Measurements from ENCODE around the gene ROGDI. TPM values are rescaled to one million over a fixed set of nuclear protein-coding genes. Genes with fewer than 3 reads are reported as not detected.
A peak's percentile ranks its signal among the peaks of the same experiment; 100 is the strongest.

ROGDI gene
- total and polyA plus RNA-seq, 12 donors = 44.1 to 148 (median 96.9) TPM

DNA sequence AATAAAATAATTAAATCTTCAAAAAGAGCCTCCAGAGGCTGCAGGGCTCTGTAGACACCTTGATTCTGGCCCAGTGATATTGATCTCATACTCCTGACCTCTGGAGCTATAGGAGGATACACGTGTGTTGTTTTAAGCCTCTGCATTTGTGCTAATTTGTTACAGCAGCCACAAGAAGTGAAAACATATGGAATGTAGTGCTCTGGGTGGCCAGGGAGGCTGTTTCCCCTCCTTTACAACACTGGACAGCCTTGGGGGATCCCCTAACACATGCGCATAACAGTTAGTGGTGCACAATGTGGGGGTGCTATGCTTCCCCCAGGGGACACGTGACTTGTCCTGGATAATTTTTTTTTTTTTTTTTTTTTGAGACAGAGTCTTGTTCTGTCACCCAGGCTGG lies 30.8 kb downstream of the ROGDI start:
- H3K27me3 ChIP-seq = no peaks in the 10 kb centered on the region
- no peak overlapping the region for H3K4me3 ChIP-seq
- no peaks in the 10 kb centered on the region for H3K9me3 ChIP-seq
- no peak overlapping the region for H3K27ac ChIP-seq
- intact Hi-C loops (cut with DNase I) = no loop called here
- no peaks in the 10 kb centered on the region for H3K36me3 ChIP-seq
- ATAC-seq (no peak), DNase-seq (no peak)
- H3K4me1 ChIP-seq = peaks cover 7 to 17% (median 15%) of the 10 kb centered on the region in 9 donors
- TF ChIP-seq, protein P1, sequence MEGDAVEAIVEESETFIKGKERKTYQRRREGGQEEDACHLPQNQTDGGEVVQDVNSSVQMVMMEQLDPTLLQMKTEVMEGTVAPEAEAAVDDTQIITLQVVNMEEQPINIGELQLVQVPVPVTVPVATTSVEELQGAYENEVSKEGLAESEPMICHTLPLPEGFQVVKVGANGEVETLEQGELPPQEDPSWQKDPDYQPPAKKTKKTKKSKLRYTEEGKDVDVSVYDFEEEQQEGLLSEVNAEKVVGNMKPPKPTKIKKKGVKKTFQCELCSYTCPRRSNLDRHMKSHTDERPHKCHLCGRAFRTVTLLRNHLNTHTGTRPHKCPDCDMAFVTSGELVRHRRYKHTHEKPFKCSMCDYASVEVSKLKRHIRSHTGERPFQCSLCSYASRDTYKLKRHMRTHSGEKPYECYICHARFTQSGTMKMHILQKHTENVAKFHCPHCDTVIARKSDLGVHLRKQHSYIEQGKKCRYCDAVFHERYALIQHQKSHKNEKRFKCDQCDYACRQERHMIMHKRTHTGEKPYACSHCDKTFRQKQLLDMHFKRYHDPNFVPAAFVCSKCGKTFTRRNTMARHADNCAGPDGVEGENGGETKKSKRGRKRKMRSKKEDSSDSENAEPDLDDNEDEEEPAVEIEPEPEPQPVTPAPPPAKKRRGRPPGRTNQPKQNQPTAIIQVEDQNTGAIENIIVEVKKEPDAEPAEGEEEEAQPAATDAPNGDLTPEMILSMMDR (IDR thresholded peaks at IDR 0.05) = no peak
- WGBS, 2 donors = 68 to 70% methylated on average over 3 of the region's 3 CpGs

- WGBS, 2 donors = 63 to 66% methylated on average over 7 of the region's 7 CpGs
- TF ChIP-seq, protein P1 (IDR thresholded peaks at IDR 0.05) = no peak
- Histone ChIP-seq H3K4me3 (peak overlapping the region in 9 of 10 donors; percentile 42 to 97 (median 82)), H3K27me3 (no peaks in the 10 kb centered on the region), H3K4me1 (peaks cover 12 to 35% (median 32%) of the 10 kb centered on the region in 9 donors), H3K9me3 (no peaks in the 10 kb centered on the region), H3K36me3 (peaks cover 0 to 12% (median 0%) of the 10 kb centered on the region in 9 donors), H3K27ac (peak overlapping the region in 8 of 10 donors; percentile 84 to 93 (median 90))
- no peak for DNase-seq
- intact Hi-C loops (cut with DNase I) = loop anchor here in 3 of 10 donors (5.0 kb wide), 3 partner anchors 33 to 188 kb away; partner anchors contain the start of genes ROGDI (in 3 of the 3), ANKS3 (in 1 of the 3), DNAAF8 (in 1 of the 3) and SEC14L5 (in 1 of the 3)
- no peak for ATAC-seq
Observed at GRCh38 chr16:4769306-4769638, 33.2 kb downstream of the ROGDI start.

- no peaks in the 10 kb centered on the region for H3K9me3 ChIP-seq
- intact Hi-C loops (cut with DNase I) = loop anchor here in 3 of 10 donors (5.0 kb wide), 3 partner anchors 34 to 189 kb away; partner anchors contain the start of genes ROGDI (in 3 of the 3), ANKS3 (in 1 of the 3), DNAAF8 (in 1 of the 3) and SEC14L5 (in 1 of the 3)
- 4 to 5% methylated on average over 48 of the region's 48 CpGs for WGBS, 2 donors
- H3K4me1 ChIP-seq = peaks cover 12 to 39% (median 32%) of the 10 kb centered on the region in 9 donors
- H3K27ac ChIP-seq = peak overlapping the region; percentile 7 to 93 (median 88)
- TF ChIP-seq, protein P1 (IDR thresholded peaks at IDR 0.05) = no peak
- H3K27me3 ChIP-seq = no peaks in the 10 kb centered on the region
- DNase-seq (peak; percentile 98 to 99), ATAC-seq (peak; percentile 87 to 97 (median 94))
- H3K4me3 ChIP-seq = peak overlapping the region; percentile 25 to 97 (median 81)
- H3K36me3 ChIP-seq = peaks cover 0 to 17% (median 3%) of the 10 kb centered on the region in 9 donors
Observed at GRCh38 chr16:4768549-4769305, 33.7 kb downstream of the ROGDI start.

- WGBS, 2 donors = 49 to 55% methylated on average over 17 of the region's 17 CpGs
- peaks cover 12 to 44% (median 32%) of the 10 kb centered on the region in 9 donors for H3K4me1 ChIP-seq
- ATAC-seq = no peak
- no peak for DNase-seq
- no peaks in the 10 kb centered on the region for H3K9me3 ChIP-seq
- peak overlapping the region; percentile 7 to 93 (median 88) for H3K27ac ChIP-seq
- intact Hi-C loops (cut with DNase I) = loop anchor here in 4 of 10 donors (2.0 to 5.0 kb wide), 4 partner anchors 34 to 189 kb away; partner anchors contain the start of genes ROGDI (in 3 of the 4), ANKS3 (in 1 of the 4), DNAAF8 (in 1 of the 4) and SEC14L5 (in 1 of the 4)
- TF ChIP-seq, protein P1 (IDR thresholded peaks at IDR 0.05) = no peak
- H3K27me3 ChIP-seq = no peaks in the 10 kb centered on the region
- H3K4me3 ChIP-seq = peak overlapping the region in 9 of 10 donors; percentile 57 to 99 (median 84)
- H3K36me3 ChIP-seq = peaks cover 0 to 24% (median 9%) of the 10 kb centered on the region in 9 donors
Observed at GRCh38 chr16:4767872-4768548, 34.4 kb downstream of the ROGDI start.
